ENCODE results near the gene LUC7L3.

Gene LUC7L3

DNA sequence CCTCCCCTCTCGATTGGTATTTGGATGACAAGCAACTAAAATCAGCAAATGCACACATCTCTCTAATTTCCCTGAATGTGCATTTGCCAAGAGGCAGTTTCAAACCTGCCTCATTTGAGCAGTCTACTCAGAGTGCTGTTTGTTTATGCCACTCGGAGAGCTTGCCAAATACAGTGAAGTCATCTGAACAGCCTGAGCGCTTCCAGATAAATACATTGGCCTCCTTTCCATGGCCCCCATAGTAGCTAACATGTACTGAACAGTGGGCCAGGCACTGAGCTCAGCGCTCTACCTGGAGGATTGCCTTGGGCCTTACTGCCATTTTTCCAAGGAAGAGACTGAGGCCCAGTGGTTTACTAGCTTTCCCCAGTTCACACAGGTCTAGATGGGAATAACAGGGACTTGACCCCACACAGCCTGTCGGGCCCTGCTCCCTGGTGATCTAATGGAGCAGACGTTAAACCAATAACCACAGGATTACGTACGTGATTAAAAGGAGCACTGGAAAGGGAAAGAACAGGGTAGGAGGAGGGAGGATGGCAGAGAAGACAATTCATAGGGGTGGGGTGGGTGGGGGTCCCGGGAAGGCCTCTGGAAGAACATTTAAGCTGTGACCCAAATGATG is 66.7 kb downstream of the LUC7L3 start:
- peak; percentile 52 for DNase-seq (ENCODE audit: low read depth)
- TF ChIP-seq, protein P1, sequence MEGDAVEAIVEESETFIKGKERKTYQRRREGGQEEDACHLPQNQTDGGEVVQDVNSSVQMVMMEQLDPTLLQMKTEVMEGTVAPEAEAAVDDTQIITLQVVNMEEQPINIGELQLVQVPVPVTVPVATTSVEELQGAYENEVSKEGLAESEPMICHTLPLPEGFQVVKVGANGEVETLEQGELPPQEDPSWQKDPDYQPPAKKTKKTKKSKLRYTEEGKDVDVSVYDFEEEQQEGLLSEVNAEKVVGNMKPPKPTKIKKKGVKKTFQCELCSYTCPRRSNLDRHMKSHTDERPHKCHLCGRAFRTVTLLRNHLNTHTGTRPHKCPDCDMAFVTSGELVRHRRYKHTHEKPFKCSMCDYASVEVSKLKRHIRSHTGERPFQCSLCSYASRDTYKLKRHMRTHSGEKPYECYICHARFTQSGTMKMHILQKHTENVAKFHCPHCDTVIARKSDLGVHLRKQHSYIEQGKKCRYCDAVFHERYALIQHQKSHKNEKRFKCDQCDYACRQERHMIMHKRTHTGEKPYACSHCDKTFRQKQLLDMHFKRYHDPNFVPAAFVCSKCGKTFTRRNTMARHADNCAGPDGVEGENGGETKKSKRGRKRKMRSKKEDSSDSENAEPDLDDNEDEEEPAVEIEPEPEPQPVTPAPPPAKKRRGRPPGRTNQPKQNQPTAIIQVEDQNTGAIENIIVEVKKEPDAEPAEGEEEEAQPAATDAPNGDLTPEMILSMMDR (IDR thresholded peaks at IDR 0.05; ENCODE audit: control insufficient read depth, extremely low read depth, insufficient read depth): no peak

DNA sequence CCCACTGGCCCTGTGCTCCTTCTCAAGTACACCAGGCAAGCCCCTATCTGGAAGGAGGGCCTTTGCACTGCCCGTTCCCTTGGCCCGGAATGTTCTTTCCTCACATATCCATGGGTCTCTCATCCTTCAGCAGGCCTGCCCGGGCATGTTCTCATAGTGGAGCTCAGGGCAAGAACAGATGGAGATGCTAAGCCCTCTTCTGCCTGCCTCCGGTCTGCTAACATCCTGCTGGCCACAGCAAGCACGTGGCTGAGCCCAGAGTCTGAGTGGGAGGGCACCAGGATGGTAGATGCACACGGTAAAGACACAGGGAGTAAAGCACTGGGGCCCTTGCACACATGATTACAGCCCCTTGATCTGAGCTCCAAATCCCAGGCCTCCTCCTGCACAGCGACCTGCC is 67.7 kb downstream of the LUC7L3 start:
- TF ChIP-seq, protein P1 (IDR thresholded peaks at IDR 0.05; ENCODE audit: control insufficient read depth, extremely low read depth, insufficient read depth): no peak
- no peak for DNase-seq (ENCODE audit: low read depth)
- no peak overlapping the region for H3K4me3 ChIP-seq (ENCODE audit: low read depth, low read length)

More for the DNA sequence above, 66.7 kb downstream of the LUC7L3 start:
- no peak overlapping the region for H3K4me3 ChIP-seq (ENCODE audit: low read depth, low read length)

DNA sequence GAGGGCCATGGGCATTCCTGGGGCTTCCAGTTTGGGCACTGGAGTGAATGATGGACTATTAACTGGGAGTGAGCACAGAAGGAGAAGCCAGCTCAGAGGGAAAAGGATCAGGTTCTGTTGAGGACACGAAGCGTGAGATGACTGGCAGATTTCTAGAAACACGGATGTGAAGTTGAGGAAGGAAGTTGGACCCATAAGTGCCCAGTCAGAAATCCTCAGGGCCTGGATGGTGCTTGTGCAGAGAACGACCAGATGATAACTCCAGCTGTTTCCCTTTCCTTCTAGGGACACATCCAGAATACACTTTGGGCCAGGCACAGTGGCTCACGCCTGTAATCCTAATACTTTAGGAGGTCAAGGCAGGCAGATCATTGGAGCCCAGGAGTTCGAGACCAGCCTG is 71.2 kb downstream of the LUC7L3 start:
- TF ChIP-seq, protein P1 (IDR thresholded peaks at IDR 0.05; ENCODE audit: control insufficient read depth, extremely low read depth, insufficient read depth): no peak
- no peak for DNase-seq (ENCODE audit: low read depth)
- no peak overlapping the region for H3K4me3 ChIP-seq (ENCODE audit: low read depth, low read length)

DNA sequence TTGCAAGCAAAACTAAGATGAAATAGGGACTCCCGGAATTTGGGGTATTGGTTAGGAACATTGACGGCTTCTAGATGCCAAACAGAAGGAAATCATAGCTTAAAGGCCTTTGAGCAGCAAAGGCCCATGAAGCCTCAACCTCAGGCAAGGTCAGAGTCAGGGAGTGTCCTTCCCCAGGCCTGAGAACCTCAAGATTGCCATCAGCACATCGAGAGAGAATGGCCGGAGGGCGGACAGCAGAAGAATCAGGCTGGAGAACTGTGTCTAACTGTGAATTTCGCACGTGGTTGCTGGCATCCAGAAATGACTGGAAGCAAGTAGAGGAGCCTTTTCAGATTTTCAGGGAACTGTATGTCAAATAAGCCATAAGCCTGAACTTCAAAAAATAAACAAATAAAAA is 72.7 kb downstream of the LUC7L3 start:
- DNase-seq (ENCODE audit: low read depth): no peak

DNA sequence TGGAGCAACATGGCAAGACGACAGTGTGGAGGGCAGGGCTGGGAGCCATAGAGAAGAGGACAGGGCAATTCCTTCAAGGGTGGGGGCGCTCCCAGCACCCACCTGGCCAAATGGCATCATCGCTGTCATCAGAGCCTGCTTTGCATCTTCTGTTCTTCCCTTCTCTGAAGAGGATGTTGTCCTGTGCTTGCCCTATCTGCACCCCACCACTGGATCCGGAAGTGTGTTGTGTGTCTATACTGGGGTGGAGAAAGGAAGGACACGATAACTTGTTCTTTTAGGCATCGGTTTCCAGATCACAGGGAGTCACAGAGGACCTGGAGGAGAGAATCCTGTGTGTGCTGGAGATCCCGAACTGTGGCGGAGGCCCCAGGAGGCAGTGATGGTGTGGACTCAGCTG is 73.6 kb downstream of the LUC7L3 start:
- DNase-seq (ENCODE audit: low read depth): no peak
- H3K4me3 ChIP-seq (ENCODE audit: low read depth, low read length): no peak overlapping the region
- TF ChIP-seq, protein P1 (IDR thresholded peaks at IDR 0.05; ENCODE audit: control insufficient read depth, extremely low read depth, insufficient read depth): no peak

More for the DNA sequence above, 72.7 kb downstream of the LUC7L3 start:
- TF ChIP-seq, protein P1 (IDR thresholded peaks at IDR 0.05; ENCODE audit: control insufficient read depth, extremely low read depth, insufficient read depth): no peak
- H3K4me3 ChIP-seq (ENCODE audit: low read depth, low read length): no peak overlapping the region

DNA sequence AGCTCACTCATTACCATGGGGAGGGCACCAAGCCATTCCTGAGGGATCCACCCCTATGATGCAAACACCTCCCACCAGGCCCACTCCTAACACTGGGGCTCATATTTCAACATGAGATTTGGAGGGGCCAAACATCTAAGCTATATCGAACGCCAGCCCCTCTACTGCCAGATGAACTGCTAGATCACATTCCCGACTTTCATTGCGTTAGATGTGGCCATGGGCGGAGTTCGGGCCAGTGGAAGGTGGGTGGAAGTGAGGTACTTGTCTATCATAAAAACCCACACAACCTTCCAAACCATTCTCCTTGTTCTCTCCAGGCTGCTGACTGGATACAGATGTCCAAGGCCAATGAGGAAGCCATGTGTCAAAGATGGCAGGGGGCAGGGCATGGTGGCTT is 75.0 kb downstream of the LUC7L3 start:
- no peak overlapping the region for H3K4me3 ChIP-seq (ENCODE audit: low read depth, low read length)
- no peak for DNase-seq (ENCODE audit: low read depth)
- TF ChIP-seq, protein P1 (IDR thresholded peaks at IDR 0.05; ENCODE audit: control insufficient read depth, extremely low read depth, insufficient read depth): no peak

All from LNCaP clone FGC (cell line).